Measurements from ENCODE around the gene PEX3.

Gene PEX3

GRCh38 chr6:143540192-143540591 lies 89.6 kb downstream of the PEX3 start:
- DNase-seq: no peak

All from femur (tissue), 1 donor.